C4-2B (cell line): Measurements from ENCODE around the gene ZFP36L2.

Experiments used
- CTCF ChIP-seq: fragments of 450-650 bp; conservative IDR thresholded peaks from 2 replicates; pipeline ENCODE4 v1.5.1; 2017; ENCODE audit warnings: mild to moderate bottlenecking
- ZFX ChIP-seq: fragments of 450-650 bp; IDR thresholded peaks from 2 replicates; pipeline ENCODE4 v1.6.1; 2017

- TF ChIP-seq CTCF = no peak
- TF ChIP-seq ZFX = no peak
Observed at GRCh38 chr2:43186679-43187374, 39.6 kb downstream of the ZFP36L2 start.
